NT2/D1 (cell line): ENCODE data around the gene CD22.
"Not testable (repeated sequence)": the region's sequence is repeated elsewhere in the genome, so short reads cannot be mapped to it uniquely, and the experiment has no call there.

ENCODE experiments used
- DNase-seq: peaks from one replicate; pipeline ENCODE4 v3.0.0-alpha.2; 2011; ENCODE audit warnings: low read depth, low spot score
- H3K27me3 ChIP-seq: 2 replicates; pipeline ENCODE4 v1.6.0; 2011; ENCODE audit warnings: mild to moderate bottlenecking; ENCODE audit not compliant: insufficient read length, insufficient read depth
- H3K36me3 ChIP-seq: 2 replicates; pipeline ENCODE4 v1.6.1; 2011; ENCODE audit warnings: mild to moderate bottlenecking, low read length, mixed read lengths; ENCODE audit not compliant: insufficient read depth, insufficient read length
- H3K4me1 ChIP-seq: 2 replicates; pipeline ENCODE4 v1.5.1; 2011; ENCODE audit not compliant: insufficient read depth, insufficient read length
- H3K4me3 ChIP-seq: 2 replicates; pipeline ENCODE4 v1.5.1; 2011; ENCODE audit warnings: low read depth; ENCODE audit not compliant: insufficient read length
- H3K9ac ChIP-seq: 2 replicates; pipeline ENCODE4 v1.6.0; 2011; ENCODE audit warnings: low read depth; ENCODE audit not compliant: insufficient read length
- H3K9me3 ChIP-seq: 2 replicates; pipeline ENCODE4 v1.5.1; 2011; ENCODE audit warnings: mild to moderate bottlenecking, low read length; ENCODE audit not compliant: insufficient read depth
- SUZ12 ChIP-seq: IDR thresholded peaks from 2 replicates; pipeline ENCODE4 v1.6.1; 2011; ENCODE audit not compliant: insufficient read length, insufficient read depth; ENCODE audit errors: extremely low read depth
- YY1 ChIP-seq: IDR thresholded peaks from 2 replicates; pipeline ENCODE4 v1.6.1; 2011; ENCODE audit not compliant: insufficient read length, insufficient read depth
- ZNF274 ChIP-seq: IDR thresholded peaks from 2 replicates; pipeline ENCODE4 v1.6.1; 2011; ENCODE audit warnings: mild to moderate bottlenecking, low read depth, low read length

Gene CD22

GRCh38 chr19:35370722-35371121 is 41.7 kb downstream of the CD22 start, which contains the start of gene GPR42:
GPR42 (plus strand) TSS chr19:35371068; CDS start chr19:35371360, 292 bp downstream.
- Histone ChIP-seq H3K9ac (no peak within 1 kb of the TSS), H3K9me3 (no peaks in the 10 kb centered on the region), H3K27me3 (no peaks in the 10 kb centered on the region), H3K36me3 (no peaks in the 10 kb centered on the region), H3K4me3 (no peak within 1 kb of the TSS), H3K4me1 (no peaks in the 10 kb centered on the region)
- TF ChIP-seq ZNF274 (no peak), SUZ12 (no peak), YY1 (no peak)
- no peak for DNase-seq

GRCh38 chr19:35373492-35373891 is 44.5 kb downstream of the CD22 start:
- no peaks in the 10 kb centered on the region for H3K9me3 ChIP-seq
- no peaks in the 10 kb centered on the region for H3K36me3 ChIP-seq
- TF ChIP-seq ZNF274 (no peak), YY1 (no peak), SUZ12 (no peak)

DNA sequence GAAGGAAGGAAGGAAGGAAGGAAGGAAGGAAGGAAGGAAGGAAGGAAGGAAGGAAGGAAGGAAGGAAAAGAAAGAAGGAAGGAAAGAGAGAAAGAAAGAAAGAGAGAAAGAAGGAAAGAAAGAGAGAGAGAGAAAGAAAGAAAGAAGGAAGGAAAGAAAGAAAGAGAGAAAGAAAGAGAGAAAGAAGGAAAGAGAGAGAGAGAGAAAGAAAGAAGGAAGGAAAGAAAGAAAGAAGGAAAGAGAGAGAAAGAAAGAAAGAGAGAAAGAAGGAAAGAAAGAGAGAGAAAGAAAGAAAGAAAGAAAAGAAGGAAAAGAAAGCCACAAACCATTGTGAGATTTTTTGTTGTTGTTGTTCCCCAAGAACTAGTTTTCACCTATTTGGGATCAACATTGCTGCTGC is 45.0 kb downstream of the CD22 start:
- not testable (repeated sequence) for DNase-seq, H3K27me3 ChIP-seq, H3K9me3 ChIP-seq, H3K4me3 ChIP-seq, H3K4me1 ChIP-seq, H3K9ac ChIP-seq, H3K36me3 ChIP-seq

More at GRCh38 chr19:35373492-35373891, 44.5 kb downstream of the CD22 start:
- DNase-seq, result no peak
- Histone ChIP-seq H3K27me3 (no peaks in the 10 kb centered on the region), H3K9ac (no peak overlapping the region), H3K4me1 (peaks cover 2% of the 10 kb centered on the region), H3K4me3 (no peak overlapping the region)

- no peak for DNase-seq
- TF ChIP-seq YY1 (no peak), SUZ12 (no peak), ZNF274 (no peak)
Measured at GRCh38 chr19:35375505-35376307, 46.7 kb downstream of the CD22 start.

DNA sequence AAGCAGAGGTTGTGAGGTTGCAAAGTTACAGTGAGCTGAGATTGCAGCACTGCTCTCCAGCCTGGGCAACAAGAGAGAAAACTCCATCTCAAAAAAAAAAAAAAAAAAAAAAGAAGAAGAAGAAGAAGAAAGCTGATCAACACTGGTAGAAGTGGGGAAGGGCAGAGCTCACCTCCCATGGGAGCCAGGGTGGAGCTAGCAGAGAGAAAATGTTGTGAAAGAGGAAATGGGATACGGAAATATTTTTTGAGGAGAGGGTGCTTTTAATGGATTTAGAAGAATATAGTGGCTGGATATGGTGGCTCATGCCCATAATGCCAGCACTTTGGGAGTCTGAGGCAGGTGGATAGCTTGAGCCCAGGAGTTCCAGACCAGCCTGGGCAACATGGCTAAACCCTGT is 48.7 kb downstream of the CD22 start:
- H3K4me1 ChIP-seq, result peaks cover 2% of the 10 kb centered on the region
- H3K4me3 ChIP-seq, result no peak overlapping the region
- H3K9me3 ChIP-seq, result no peaks in the 10 kb centered on the region
- no peak overlapping the region for H3K9ac ChIP-seq
- TF ChIP-seq ZNF274, result no peak
- no peak for TF ChIP-seq YY1
- TF ChIP-seq SUZ12, result no peak
- no peaks in the 10 kb centered on the region for H3K27me3 ChIP-seq
- no peak for DNase-seq
- H3K36me3 ChIP-seq, result no peaks in the 10 kb centered on the region

More at GRCh38 chr19:35375505-35376307, 46.7 kb downstream of the CD22 start:
- Histone ChIP-seq H3K4me1 (peaks cover 2% of the 10 kb centered on the region), H3K9me3 (no peaks in the 10 kb centered on the region), H3K36me3 (no peaks in the 10 kb centered on the region), H3K4me3 (no peak overlapping the region), H3K9ac (no peak overlapping the region), H3K27me3 (no peaks in the 10 kb centered on the region)

- TF ChIP-seq SUZ12 (no peak), YY1 (no peak)
- Histone ChIP-seq H3K4me1 (peaks cover 2% of the 10 kb centered on the region), H3K9ac (no peak overlapping the region), H3K27me3 (no peaks in the 10 kb centered on the region), H3K4me3 (no peak overlapping the region), H3K36me3 (no peaks in the 10 kb centered on the region), H3K9me3 (no peaks in the 10 kb centered on the region)
- DNase-seq, result no peak
Measured at GRCh38 chr19:35378356-35378755, 49.4 kb downstream of the CD22 start.

GRCh38 chr19:35379545-35379944 is 50.6 kb downstream of the CD22 start:
- H3K27me3 ChIP-seq, H3K9ac ChIP-seq, DNase-seq, H3K36me3 ChIP-seq, H3K4me3 ChIP-seq, H3K4me1 ChIP-seq, H3K9me3 ChIP-seq: not testable (repeated sequence)

- H3K27me3 ChIP-seq, result no peaks in the 10 kb centered on the region
- H3K9ac ChIP-seq, result no peak overlapping the region
- H3K36me3 ChIP-seq, result no peaks in the 10 kb centered on the region
- peaks cover 6% of the 10 kb centered on the region for H3K9me3 ChIP-seq
- no peak for TF ChIP-seq ZNF274
- no peak for TF ChIP-seq YY1
- no peak for TF ChIP-seq SUZ12
- H3K4me1 ChIP-seq, result peaks cover 2% of the 10 kb centered on the region
- no peak overlapping the region for H3K4me3 ChIP-seq
- no peak for DNase-seq
Measured at GRCh38 chr19:35379992-35380391, 51.0 kb downstream of the CD22 start.
